WTC11 (cell line): ENCODE measurements around the gene RNF167.

Source experiments
- CREB1 ChIP-seq: sonication (generic); formaldehyde crosslinking; IDR thresholded peaks from 2 replicates; pipeline ENCODE4 v1.8.0; 2023; ENCODE audit warnings: mild to moderate bottlenecking, missing genetic modification reagents
- CTCF ChIP-seq: fragments of 200-600 bp; IDR thresholded peaks from 2 replicates; pipeline ENCODE4 v1.8.0; 2022; ENCODE audit warnings: antibody characterized with exemption
- ESRRA ChIP-seq: sonication (generic); formaldehyde crosslinking; IDR thresholded peaks from 2 replicates; pipeline ENCODE4 v1.8.1; 2022; ENCODE audit warnings: mild to moderate bottlenecking, missing genetic modification reagents, borderline replicate concordance
- ETV6 ChIP-seq: sonication (generic); formaldehyde crosslinking; IDR thresholded peaks from 2 replicates; pipeline ENCODE4 v1.8.1; 2022; ENCODE audit warnings: mild to moderate bottlenecking, missing genetic modification reagents
- FOXJ3 ChIP-seq: sonication (generic); formaldehyde crosslinking; IDR thresholded peaks from 2 replicates; pipeline ENCODE4 v1.9.0; 2021; ENCODE audit warnings: missing genetic modification reagents, mild to moderate bottlenecking, borderline replicate concordance
- HMGA2 ChIP-seq: fragments of 250-450 bp; sonication (Bioruptor Pico); IDR thresholded peaks from 2 replicates; pipeline ENCODE4 v1.4.0; 2021; ENCODE audit warnings: mild to moderate bottlenecking, moderate library complexity
- MYBL2 ChIP-seq: sonication (generic); formaldehyde crosslinking; IDR thresholded peaks from 2 replicates; pipeline ENCODE4 v1.8.1; 2023; ENCODE audit warnings: mild to moderate bottlenecking, moderate library complexity, missing genetic modification reagents
- NFYB ChIP-seq: sonication (generic); formaldehyde crosslinking; conservative IDR thresholded peaks from 2 replicates; pipeline ENCODE4 v1.8.0; 2022; ENCODE audit warnings: low read depth, missing genetic modification reagents
- ZBTB21 ChIP-seq: sonication (generic); formaldehyde crosslinking; IDR thresholded peaks from 2 replicates; pipeline ENCODE4 v1.8.1; 2023; ENCODE audit warnings: mild to moderate bottlenecking, missing genetic modification reagents, borderline replicate concordance
- ZMAT4 ChIP-seq: fragments of 250-450 bp; sonication (Bioruptor Pico); IDR thresholded peaks from 2 replicates; pipeline ENCODE4 v1.9.0; 2021; ENCODE audit warnings: mild to moderate bottlenecking
- ZNF121 ChIP-seq: sonication (generic); formaldehyde crosslinking; IDR thresholded peaks from 2 replicates; pipeline ENCODE4 v1.8.0; 2023; ENCODE audit warnings: missing genetic modification reagents
- TF ChIP-seq, protein P1 (sequence below): sonication (generic); formaldehyde crosslinking; IDR thresholded peaks from 2 replicates; pipeline ENCODE4 v1.8.1; 2023; ENCODE audit warnings: mild to moderate bottlenecking, missing genetic modification reagents, moderate library complexity
- TF ChIP-seq, protein P2 (sequence below): sonication (generic); formaldehyde crosslinking; IDR thresholded peaks from 2 replicates; pipeline ENCODE4 v1.8.0; 2022; ENCODE audit warnings: missing genetic modification reagents
- TF ChIP-seq, protein P3 (sequence below): sonication (generic); formaldehyde crosslinking; IDR thresholded peaks from 2 replicates; pipeline ENCODE4 v1.8.1; 2022; ENCODE audit warnings: missing genetic modification reagents, borderline replicate concordance

GRCh38 chr17:4956493-4957061 lies 16.5 kb downstream of the RNF167 start:
- TF ChIP-seq CTCF (peak; percentile 53), NFYB (CRISPR knock-in tag) (no peak), ZBTB21 (CRISPR knock-in tag) (no peak), CREB1 (no peak), ZMAT4 (CRISPR knock-in tag) (no peak), ZNF121 (CRISPR knock-in tag) (no peak), ESRRA (no peak), ETV6 (CRISPR knock-in tag) (no peak), FOXJ3 (CRISPR knock-in tag) (no peak), MYBL2 (CRISPR knock-in tag) (no peak), HMGA2 (no peak)
- TF ChIP-seq, protein P1, sequence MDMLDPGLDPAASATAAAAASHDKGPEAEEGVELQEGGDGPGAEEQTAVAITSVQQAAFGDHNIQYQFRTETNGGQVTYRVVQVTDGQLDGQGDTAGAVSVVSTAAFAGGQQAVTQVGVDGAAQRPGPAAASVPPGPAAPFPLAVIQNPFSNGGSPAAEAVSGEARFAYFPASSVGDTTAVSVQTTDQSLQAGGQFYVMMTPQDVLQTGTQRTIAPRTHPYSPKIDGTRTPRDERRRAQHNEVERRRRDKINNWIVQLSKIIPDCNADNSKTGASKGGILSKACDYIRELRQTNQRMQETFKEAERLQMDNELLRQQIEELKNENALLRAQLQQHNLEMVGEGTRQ (CRISPR knock-in tag): no peak
- TF ChIP-seq, protein P2, sequence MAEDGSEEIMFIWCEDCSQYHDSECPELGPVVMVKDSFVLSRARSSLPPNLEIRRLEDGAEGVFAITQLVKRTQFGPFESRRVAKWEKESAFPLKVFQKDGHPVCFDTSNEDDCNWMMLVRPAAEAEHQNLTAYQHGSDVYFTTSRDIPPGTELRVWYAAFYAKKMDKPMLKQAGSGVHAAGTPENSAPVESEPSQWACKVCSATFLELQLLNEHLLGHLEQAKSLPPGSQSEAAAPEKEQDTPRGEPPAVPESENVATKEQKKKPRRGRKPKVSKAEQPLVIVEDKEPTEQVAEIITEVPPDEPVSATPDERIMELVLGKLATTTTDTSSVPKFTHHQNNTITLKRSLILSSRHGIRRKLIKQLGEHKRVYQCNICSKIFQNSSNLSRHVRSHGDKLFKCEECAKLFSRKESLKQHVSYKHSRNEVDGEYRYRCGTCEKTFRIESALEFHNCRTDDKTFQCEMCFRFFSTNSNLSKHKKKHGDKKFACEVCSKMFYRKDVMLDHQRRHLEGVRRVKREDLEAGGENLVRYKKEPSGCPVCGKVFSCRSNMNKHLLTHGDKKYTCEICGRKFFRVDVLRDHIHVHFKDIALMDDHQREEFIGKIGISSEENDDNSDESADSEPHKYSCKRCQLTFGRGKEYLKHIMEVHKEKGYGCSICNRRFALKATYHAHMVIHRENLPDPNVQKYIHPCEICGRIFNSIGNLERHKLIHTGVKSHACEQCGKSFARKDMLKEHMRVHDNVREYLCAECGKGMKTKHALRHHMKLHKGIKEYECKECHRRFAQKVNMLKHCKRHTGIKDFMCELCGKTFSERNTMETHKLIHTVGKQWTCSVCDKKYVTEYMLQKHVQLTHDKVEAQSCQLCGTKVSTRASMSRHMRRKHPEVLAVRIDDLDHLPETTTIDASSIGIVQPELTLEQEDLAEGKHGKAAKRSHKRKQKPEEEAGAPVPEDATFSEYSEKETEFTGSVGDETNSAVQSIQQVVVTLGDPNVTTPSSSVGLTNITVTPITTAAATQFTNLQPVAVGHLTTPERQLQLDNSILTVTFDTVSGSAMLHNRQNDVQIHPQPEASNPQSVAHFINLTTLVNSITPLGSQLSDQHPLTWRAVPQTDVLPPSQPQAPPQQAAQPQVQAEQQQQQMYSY (CRISPR knock-in tag): no peak
- TF ChIP-seq, protein P3, sequence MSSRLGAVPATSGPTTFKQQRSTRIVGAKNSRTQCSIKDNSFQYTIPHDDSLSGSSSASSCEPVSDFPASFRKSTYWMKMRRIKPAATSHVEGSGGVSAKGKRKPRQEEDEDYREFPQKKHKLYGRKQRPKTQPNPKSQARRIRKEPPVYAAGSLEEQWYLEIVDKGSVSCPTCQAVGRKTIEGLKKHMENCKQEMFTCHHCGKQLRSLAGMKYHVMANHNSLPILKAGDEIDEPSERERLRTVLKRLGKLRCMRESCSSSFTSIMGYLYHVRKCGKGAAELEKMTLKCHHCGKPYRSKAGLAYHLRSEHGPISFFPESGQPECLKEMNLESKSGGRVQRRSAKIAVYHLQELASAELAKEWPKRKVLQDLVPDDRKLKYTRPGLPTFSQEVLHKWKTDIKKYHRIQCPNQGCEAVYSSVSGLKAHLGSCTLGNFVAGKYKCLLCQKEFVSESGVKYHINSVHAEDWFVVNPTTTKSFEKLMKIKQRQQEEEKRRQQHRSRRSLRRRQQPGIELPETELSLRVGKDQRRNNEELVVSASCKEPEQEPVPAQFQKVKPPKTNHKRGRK: no peak
